Glomerular endothelial cell (primary cell): ENCODE measurements around the gene SORCS1. TPM values are rescaled to one million over a fixed set of nuclear protein-coding genes. Genes with fewer than 3 reads are reported as not detected.
A peak's percentile ranks its signal among the peaks of the same experiment; 100 is the strongest.

ENCODE experiments used
- DNase-seq: peaks from one replicate; pipeline ENCODE4 v3.0.0-alpha.2; 2011; ENCODE audit warnings: low read depth, low spot score; ENCODE audit errors: extremely low read depth
- total RNA-seq: library from RNA; depleted of rRNA; stranded (reverse); fragments of >200 nt; gene quantifications from 2 replicates; pipeline ENCODE4 v1.2.3, GENCODE V29; 2015

Gene SORCS1
- total RNA-seq, 1 donor from 2014 or later, result not detected

- DNase-seq, result no peak
Observed at GRCh38 chr10:106706127-106706526, 458.4 kb downstream of the SORCS1 start.

- DNase-seq, result peak; percentile 10
Observed at GRCh38 chr10:106705681-106706100, 458.8 kb downstream of the SORCS1 start.

GRCh38 chr10:106696239-106696638 is 468.3 kb downstream of the SORCS1 start:
- DNase-seq, result no peak

- no peak for DNase-seq
Observed at GRCh38 chr10:106694696-106695095, 469.8 kb downstream of the SORCS1 start.

- no peak for DNase-seq
Observed at GRCh38 chr10:106682175-106682574, 482.3 kb downstream of the SORCS1 start.

- DNase-seq, result no peak
Observed at GRCh38 chr10:106680061-106680460, 484.4 kb downstream of the SORCS1 start.

GRCh38 chr10:106679314-106679713 is 485.2 kb downstream of the SORCS1 start:
- DNase-seq, result no peak

- DNase-seq, result no peak
Observed at GRCh38 chr10:106672517-106673175, 491.9 kb downstream of the SORCS1 start.

- no peak for DNase-seq
Observed at GRCh38 chr10:106661767-106662140, 502.8 kb downstream of the SORCS1 start.

- DNase-seq, result no peak
Observed at GRCh38 chr10:106661133-106661766, 503.3 kb downstream of the SORCS1 start.

GRCh38 chr10:106660550-106660949 is 504.0 kb downstream of the SORCS1 start:
- DNase-seq, result no peak

- DNase-seq, result no peak
Observed at GRCh38 chr10:106655636-106656035, 508.9 kb downstream of the SORCS1 start.

- no peak for DNase-seq
Observed at GRCh38 chr10:106655165-106655564, 509.3 kb downstream of the SORCS1 start.

- DNase-seq, result no peak
Observed at GRCh38 chr10:106652279-106652678, 512.2 kb downstream of the SORCS1 start.

- no peak for DNase-seq
Observed at GRCh38 chr10:106648534-106649481, 515.7 kb downstream of the SORCS1 start.

- DNase-seq, result no peak
Observed at GRCh38 chr10:106643473-106643872, 521.0 kb downstream of the SORCS1 start.

- no peak for DNase-seq
Observed at GRCh38 chr10:106637873-106638272, 526.6 kb downstream of the SORCS1 start.

- no peak for DNase-seq
Observed at GRCh38 chr10:106636766-106637491, 527.6 kb downstream of the SORCS1 start.

- DNase-seq, result no peak
Observed at GRCh38 chr10:106635947-106636346, 528.6 kb downstream of the SORCS1 start.

- DNase-seq, result no peak
Observed at GRCh38 chr10:106631016-106631702, 533.3 kb downstream of the SORCS1 start.
